ENCODE measurements around the gene MFN1.

Gene MFN1

DNA sequence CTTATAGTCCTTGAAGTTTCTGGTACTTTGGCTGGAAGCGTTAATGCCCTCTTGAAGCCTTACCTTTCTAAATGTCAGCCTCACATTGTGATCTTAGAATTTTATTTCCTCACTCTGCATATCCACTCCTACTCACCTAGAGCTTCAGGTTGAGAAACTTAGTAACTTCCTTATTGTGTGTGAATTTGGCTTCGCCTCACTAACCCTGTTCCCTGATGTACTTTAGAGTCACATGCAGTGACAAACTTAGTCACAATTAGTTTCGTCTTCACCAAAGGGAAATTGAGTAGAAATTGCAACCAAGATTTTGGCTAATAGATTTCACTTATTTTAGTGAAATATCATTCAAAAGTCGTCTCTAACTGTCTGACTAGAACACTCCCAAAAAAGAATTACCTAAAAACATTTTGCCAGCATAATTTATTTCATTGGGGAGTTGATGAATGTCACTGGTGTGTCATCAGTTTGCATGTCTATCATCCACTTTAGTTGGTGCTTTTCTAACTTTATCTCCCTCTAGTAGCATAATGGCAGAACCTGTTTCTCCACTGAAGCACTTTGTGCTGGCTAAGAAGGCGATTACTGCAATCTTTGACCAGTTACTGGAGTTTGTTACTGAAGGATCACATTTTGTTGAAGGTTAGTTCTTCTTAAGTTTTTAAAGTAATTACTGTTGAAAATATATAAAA lies 960 bp downstream of the MFN1 start:
- no peak for DNase-seq

- DNase-seq, result no peak
Observed at GRCh38 chr3:179355996-179356395, 8.5 kb downstream of the MFN1 start.

GRCh38 chr3:179363332-179363731 lies 15.8 kb downstream of the MFN1 start:
- no peak for DNase-seq

DNA sequence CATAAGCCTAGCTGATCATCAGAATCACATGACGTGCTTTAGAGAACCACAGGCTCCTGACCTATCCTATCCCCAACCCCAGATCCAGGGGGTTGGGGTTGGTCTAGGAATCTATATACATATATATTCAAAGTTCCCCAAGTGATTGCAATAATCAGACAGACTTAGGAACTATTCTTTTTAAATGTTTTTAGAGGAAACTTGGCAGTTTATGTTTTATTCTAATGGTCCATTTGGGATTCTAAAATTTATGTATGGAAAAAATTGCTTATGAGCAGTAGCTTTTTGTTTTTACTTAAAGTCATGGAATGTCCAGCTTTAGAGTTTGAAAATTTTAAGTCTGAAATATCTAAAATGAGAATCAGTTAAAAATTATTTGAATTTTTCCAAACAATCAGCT lies 22.1 kb downstream of the MFN1 start:
- DNase-seq, result no peak

GRCh38 chr3:179373938-179374337 lies 26.4 kb downstream of the MFN1 start:
- no peak for DNase-seq

DNA sequence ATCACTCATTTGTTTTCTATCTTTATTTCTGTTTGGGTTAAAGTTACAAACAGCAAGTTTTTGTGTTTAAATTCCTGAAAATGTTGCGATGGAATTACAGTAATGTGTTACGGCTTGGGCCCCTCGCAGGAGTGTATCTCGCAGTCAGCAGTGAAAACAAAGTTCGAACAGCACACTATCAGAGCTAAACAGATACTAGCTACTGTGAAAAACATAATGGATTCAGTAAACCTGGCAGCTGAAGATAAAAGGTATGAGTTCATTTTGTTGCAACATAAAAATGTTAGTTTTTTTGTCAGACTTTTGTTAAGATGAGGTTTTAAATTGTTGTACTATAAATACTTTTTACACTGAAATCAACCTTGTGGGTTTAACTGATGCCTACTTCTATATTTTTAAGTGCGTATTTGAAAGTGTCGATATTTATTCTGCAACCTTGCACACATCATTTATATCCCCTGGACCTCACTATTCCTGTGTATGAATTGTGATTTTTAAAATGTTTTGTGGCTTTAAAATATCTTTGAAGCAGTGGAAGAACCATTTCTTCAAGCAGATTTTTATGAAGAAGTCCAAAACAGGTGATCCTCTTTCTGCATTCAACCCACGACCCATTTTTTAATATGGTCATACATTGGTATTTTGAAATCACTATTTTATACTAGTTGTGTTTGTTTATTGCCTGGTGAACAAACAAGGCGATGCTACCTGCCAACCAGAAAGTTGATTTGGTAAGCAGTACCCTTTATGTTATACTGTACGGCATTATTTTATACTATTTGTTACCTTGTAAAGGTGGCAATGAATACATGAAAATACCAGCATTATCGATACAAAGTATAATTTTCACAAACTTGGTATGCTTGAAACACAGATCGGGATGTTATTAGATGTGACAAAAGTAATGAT lies 27.8 kb downstream of the MFN1 start:
- DNase-seq, result no peak

DNA sequence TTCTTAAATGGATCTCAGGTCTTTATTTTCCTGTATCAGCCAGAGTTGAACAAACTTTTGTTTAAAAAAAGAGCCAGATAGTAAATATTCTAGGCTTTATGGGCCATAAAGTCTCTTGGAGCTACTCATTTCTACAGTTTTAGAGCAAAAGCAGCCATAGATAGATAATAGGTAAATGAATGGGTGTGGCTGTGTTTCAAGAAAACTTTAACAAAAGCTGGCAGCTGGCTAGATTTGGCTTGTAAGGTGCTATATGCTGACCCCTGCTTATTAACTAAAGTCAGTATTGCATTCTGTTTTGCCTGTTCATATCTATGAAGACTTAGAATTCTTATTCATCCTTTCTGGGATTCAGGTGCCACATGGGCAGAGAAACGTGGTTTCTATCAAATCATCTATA lies 29.0 kb downstream of the MFN1 start:
- DNase-seq, result no peak

DNA sequence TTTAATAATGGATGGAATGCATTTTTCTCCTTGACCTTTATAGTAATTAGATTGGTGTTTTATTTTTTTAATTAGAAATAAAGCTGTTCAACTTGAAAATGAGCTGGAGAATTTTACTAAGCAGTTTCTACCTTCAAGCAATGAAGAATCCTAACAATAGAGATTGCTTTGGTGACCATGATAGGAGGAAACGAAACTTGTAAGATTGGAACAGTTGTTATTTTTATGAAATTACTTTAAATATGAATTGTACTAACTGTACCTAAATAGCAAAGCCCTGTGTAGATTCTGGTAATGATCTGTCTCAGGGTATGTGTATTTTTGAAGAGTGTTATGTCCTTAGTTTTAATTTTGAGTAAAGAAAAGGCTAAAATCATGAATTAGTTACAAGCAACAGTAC lies 44.4 kb downstream of the MFN1 start:
- DNase-seq, result no peak

- DNase-seq, result no peak
Observed at GRCh38 chr3:179398574-179399231, 51.2 kb downstream of the MFN1 start.

DNA sequence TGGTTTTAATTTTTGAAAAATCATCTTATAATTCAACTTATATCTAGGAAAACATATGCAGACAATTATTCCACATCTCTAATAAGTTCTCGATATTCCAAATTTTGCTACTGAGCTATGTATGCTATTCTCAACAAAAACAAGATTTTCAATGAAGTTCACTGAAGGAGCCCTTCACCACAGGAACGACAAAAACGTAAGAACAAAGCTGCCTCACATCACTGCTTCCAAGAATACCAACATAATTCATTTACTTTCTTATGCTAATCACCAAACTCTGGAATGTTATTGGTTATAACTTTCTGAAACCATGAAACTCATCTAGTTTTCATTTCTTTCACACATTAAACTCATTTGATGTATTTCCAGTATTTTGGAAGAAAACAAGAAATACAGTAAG lies 54.1 kb downstream of the MFN1 start:
- DNase-seq, result no peak

GRCh38 chr3:179402963-179403362 lies 55.5 kb downstream of the MFN1 start:
- no peak for DNase-seq

GRCh38 chr3:179404307-179404706 lies 56.8 kb downstream of the MFN1 start:
- DNase-seq, result no peak

GRCh38 chr3:179410331-179410730 lies 62.8 kb downstream of the MFN1 start:
- no peak for DNase-seq

DNA sequence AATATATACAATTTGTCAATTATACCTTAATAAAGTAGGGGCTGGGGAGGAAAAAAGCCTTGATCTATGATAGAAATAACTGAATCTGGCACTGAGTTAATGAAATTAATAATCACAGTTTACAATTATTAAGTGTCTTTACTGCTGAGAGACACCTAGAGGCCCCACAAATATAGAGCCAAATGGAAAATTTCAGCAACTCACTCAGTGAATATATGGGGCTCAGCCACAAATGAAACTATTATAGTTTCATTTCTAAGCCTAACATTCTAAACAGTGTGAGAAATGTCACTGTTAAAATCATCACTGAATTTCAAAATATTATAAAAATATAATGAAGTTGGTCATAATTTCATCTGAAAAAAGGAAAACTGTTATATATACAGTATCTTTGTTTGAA lies 63.5 kb downstream of the MFN1 start:
- no peak for DNase-seq

GRCh38 chr3:179414804-179415203 lies 67.3 kb downstream of the MFN1 start:
- no peak for DNase-seq

GRCh38 chr3:179415377-179415776 lies 67.9 kb downstream of the MFN1 start:
- DNase-seq, result no peak

DNA sequence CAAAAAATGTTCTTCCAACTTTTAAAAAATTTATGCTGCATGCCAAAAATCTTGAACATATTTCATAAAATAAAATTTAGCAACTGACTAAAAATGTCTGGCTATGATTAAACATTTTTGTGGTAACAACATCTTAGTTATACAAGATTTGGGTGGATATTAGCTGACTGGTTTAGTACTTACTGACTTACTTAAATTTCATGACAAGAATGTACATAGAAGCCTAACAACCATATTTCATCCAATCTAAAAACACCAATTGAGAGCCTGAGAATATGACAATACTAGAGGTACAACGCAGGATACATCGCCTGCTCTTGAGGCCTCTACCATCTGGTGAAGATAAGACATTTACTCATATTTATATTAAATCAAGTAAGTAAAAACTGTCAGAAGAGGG lies 69.2 kb downstream of the MFN1 start:
- DNase-seq, result no peak

- no peak for DNase-seq
Observed at GRCh38 chr3:179418610-179419009, 71.1 kb downstream of the MFN1 start.

DNA sequence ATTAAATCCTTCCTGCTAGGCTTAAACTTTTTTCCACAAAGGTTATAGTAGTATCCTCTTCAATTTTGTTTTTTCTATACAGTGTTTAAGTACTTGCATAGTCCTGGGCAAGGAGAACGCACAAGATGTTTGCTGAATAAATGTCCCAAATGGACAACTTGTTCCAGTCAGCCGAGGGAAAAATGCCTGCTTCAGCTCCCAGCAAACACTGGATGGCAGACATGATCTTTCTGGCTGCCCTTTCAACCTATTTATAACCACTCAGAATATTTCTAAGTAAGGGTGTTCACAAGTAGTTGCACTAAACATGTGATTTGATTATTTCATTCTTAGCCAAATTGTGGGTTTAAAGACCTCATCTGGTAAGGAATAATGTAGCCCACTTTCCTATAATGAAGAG lies 74.0 kb downstream of the MFN1 start:
- no peak for DNase-seq

GRCh38 chr3:179425075-179425474 lies 77.6 kb downstream of the MFN1 start:
- DNase-seq, result no peak

DNA sequence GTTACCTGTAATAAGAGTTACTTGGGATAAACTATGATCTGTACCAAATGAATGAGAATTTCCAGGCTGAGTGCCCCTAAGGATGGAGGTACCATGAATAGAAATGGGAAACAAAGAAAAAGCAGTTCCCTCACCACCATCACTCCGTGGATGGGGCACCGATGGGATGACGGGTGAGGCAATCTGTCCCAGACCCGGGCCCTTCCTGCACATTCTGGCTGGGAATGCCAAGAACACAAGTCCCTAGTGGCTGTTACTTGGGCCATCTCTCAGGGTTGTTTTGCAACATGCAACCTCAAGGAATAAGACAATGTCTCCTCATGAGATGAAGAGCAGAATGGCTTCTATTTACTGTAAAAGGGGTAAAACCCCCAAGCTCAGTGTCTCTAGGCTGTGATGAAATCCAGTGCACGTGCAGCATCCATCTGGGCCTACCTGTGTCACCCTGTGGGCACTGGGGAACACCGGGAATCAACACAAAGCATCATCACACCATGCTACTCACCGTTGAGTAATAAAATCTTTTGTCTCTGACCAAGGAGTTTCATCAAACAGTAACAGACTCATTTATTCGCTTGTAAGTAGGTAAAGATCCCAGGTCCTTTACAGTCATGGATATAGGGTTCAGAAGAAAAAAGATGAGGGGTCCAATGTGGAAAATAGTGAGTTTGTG lies 81.5 kb downstream of the MFN1 start:
- no peak for DNase-seq

GRCh38 chr3:179430277-179430870 lies 82.9 kb downstream of the MFN1 start:
- no peak for DNase-seq

GRCh38 chr3:179432021-179432420 lies 84.5 kb downstream of the MFN1 start:
- no peak for DNase-seq

Data from NCI-H524 treated with DMSO at 0.1 percent for 48 hours (cell line).